ENCODE data around the gene IL24.

The IL24 gene

GRCh38 chr1:206933333-206933945 lies 36.2 kb downstream of the IL24 start:
- Histone ChIP-seq H3K4me2 (ENCODE audit: low read length) (no peak overlapping the region), H3K36me3 (ENCODE audit: control insufficient read depth, insufficient read depth, low read length) (no peaks in the 10 kb centered on the region), H3K27ac (no peak overlapping the region), H3K9me3 (ENCODE audit: control insufficient read depth, low read length) (no peaks in the 10 kb centered on the region), H3K9ac (no peak overlapping the region), H3K27me3 (ENCODE audit: control insufficient read depth, insufficient read depth, low read length) (no peaks in the 10 kb centered on the region), H3K79me2 (no peaks in the 10 kb centered on the region), H2AFZ (no peak overlapping the region), H3K4me3 (ENCODE audit: low read depth, low read length) (no peak overlapping the region), H3K4me1 (no peaks in the 10 kb centered on the region)
- TF ChIP-seq, protein P1, sequence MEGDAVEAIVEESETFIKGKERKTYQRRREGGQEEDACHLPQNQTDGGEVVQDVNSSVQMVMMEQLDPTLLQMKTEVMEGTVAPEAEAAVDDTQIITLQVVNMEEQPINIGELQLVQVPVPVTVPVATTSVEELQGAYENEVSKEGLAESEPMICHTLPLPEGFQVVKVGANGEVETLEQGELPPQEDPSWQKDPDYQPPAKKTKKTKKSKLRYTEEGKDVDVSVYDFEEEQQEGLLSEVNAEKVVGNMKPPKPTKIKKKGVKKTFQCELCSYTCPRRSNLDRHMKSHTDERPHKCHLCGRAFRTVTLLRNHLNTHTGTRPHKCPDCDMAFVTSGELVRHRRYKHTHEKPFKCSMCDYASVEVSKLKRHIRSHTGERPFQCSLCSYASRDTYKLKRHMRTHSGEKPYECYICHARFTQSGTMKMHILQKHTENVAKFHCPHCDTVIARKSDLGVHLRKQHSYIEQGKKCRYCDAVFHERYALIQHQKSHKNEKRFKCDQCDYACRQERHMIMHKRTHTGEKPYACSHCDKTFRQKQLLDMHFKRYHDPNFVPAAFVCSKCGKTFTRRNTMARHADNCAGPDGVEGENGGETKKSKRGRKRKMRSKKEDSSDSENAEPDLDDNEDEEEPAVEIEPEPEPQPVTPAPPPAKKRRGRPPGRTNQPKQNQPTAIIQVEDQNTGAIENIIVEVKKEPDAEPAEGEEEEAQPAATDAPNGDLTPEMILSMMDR (IDR thresholded peaks at IDR 0.05), result no peak

DNA sequence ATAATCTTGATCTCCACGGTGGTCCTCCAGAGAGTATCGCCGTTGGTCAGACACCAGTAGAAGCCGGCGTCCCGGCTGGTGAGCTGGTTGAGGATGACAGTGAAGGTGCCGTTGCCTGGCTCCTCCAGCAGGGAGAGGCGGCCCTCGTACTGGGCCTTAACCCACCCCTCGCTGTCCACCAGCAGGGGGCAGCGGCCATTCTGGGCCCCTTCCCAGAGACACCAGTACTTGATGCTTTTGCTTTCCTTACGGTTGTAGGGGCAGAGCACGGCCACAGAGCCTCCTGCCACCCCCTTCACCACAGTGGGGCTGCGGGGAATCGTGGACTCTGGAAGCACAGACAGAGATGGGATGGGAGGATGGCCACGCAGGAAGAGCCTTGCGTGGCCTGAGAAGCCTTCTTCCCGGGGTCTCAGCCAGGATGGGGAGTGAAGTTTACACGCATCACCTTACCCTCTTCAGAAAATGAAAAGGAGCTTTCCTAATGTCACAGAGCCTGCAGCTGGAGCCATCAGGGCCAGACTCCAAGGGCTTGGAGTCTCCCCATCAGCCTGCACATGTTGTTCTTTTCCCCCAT lies 38.3 kb downstream of the IL24 start:
- Histone ChIP-seq H3K27me3 (ENCODE audit: control insufficient read depth, insufficient read depth, low read length) (no peaks in the 10 kb centered on the region), H3K9me3 (ENCODE audit: control insufficient read depth, low read length) (no peaks in the 10 kb centered on the region), H3K79me2 (no peaks in the 10 kb centered on the region), H3K4me3 (ENCODE audit: low read depth, low read length) (no peak overlapping the region), H3K4me1 (no peaks in the 10 kb centered on the region), H3K9ac (no peak overlapping the region), H3K36me3 (ENCODE audit: control insufficient read depth, insufficient read depth, low read length) (no peaks in the 10 kb centered on the region), H2AFZ (no peak overlapping the region), H3K4me2 (ENCODE audit: low read length) (no peak overlapping the region), H3K27ac (no peak overlapping the region)
- TF ChIP-seq, protein P1 (IDR thresholded peaks at IDR 0.05), result no peak

DNA sequence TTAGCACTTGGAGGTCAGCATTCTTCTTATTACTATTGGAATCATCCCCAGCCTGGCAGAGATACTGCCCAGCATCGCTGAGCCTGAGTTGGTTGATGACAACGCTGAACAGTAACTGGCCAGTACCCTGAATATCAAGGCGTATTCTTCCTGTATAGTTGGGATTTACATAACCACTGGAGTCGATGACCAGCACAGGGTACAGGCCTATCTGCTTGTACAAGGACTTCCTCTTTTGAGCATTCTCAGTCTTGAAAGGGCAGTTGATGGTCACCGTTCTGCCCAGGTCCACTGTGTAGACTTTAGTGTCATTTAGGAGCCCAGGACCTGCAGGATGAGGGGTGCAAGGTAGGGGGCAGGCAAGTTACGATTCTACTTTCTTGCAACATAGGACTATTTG lies 40.2 kb downstream of the IL24 start:
- H3K27me3 ChIP-seq (ENCODE audit: control insufficient read depth, insufficient read depth, low read length), result no peaks in the 10 kb centered on the region
- TF ChIP-seq, protein P1 (IDR thresholded peaks at IDR 0.05), result no peak
- no peak overlapping the region for H3K4me3 ChIP-seq (ENCODE audit: low read depth, low read length)
- H3K27ac ChIP-seq, result no peak overlapping the region
- no peaks in the 10 kb centered on the region for H3K79me2 ChIP-seq
- H3K36me3 ChIP-seq (ENCODE audit: control insufficient read depth, insufficient read depth, low read length), result no peaks in the 10 kb centered on the region
- no peak overlapping the region for H2AFZ ChIP-seq
- H3K9ac ChIP-seq, result no peak overlapping the region
- no peaks in the 10 kb centered on the region for H3K9me3 ChIP-seq (ENCODE audit: control insufficient read depth, low read length)
- H3K4me2 ChIP-seq (ENCODE audit: low read length), result no peak overlapping the region
- H3K4me1 ChIP-seq, result no peaks in the 10 kb centered on the region

- H3K79me2 ChIP-seq, result no peaks in the 10 kb centered on the region
- no peak overlapping the region for H3K27ac ChIP-seq
- H3K4me2 ChIP-seq (ENCODE audit: low read length), result no peak overlapping the region
- no peak overlapping the region for H2AFZ ChIP-seq
- no peak overlapping the region for H3K9ac ChIP-seq
- H3K36me3 ChIP-seq (ENCODE audit: control insufficient read depth, insufficient read depth, low read length), result no peaks in the 10 kb centered on the region
- H3K27me3 ChIP-seq (ENCODE audit: control insufficient read depth, insufficient read depth, low read length), result no peaks in the 10 kb centered on the region
- H3K4me3 ChIP-seq (ENCODE audit: low read depth, low read length), result no peak overlapping the region
- no peaks in the 10 kb centered on the region for H3K9me3 ChIP-seq (ENCODE audit: control insufficient read depth, low read length)
- H3K4me1 ChIP-seq, result no peaks in the 10 kb centered on the region
- TF ChIP-seq, protein P1 (IDR thresholded peaks at IDR 0.05), result no peak
These were observed 41.9 kb downstream of the IL24 start for GRCh38 chr1:206939131-206939530.

Data from parathyroid adenoma (tissue), 2 donors.